ENCODE data around the gene OR3A3. TPM values are rescaled to one million over a fixed set of nuclear protein-coding genes. Genes with fewer than 3 reads are reported as not detected.
A peak's percentile ranks its signal among the peaks of the same experiment; 100 is the strongest.

The OR3A3 gene
- total and polyA plus RNA-seq, 2 of the 8 experiments (the other 6 are each of a cell fraction or from before 2014, with no cell fraction given), result not detected

- Histone ChIP-seq H3K56ac (replicated peaks; ENCODE audit: insufficient read length, low read depth, low read length) (no peak within 1 kb of the TSS), H2AFZ (ENCODE audit: low read length) (0 out of 2 replicates have a peak within 1 kb of the TSS, but pooled peaks have one; percentile 49), H4K91ac (replicated peaks; ENCODE audit: insufficient read length, low read length) (peak within 1 kb of the TSS; percentile 70), H3K4me1 (replicated peaks in 1 of 4; ENCODE audit: control insufficient read depth in 3 of 4, insufficient read depth in 4 of 4, low read length in 3 of 4) (peaks cover 0 to 5% (median 0%) of the 10 kb centered on the region in 4 experiments; a peak in 1 of 7 replicates), H3K4me3 (ENCODE audit: extremely low read depth in 1 of 4, insufficient read depth in 2 of 4, low read depth in 3 of 4, low read length in 4 of 4) (no peak within 1 kb of the TSS), H3K9me3 (ENCODE audit: insufficient read depth in 2 of 2, low read depth in 1 of 2, low read length in 1 of 2) (no peaks in the 10 kb centered on the region), H4K8ac (ENCODE audit: extremely low read depth, insufficient read depth, low read length) (peak within 1 kb of the TSS; percentile 38), H3K23ac (ENCODE audit: insufficient read length) (no peak within 1 kb of the TSS), H3K14ac (ENCODE audit: insufficient read length) (no peak within 1 kb of the TSS), H2BK20ac (ENCODE audit: low read length) (no peak within 1 kb of the TSS), H3K27ac (ENCODE audit: low read depth, low read length) (no peak within 1 kb of the TSS), H3K23me2 (ENCODE audit: low read depth, low read length) (no peaks in the 10 kb centered on the region), H3K4ac (replicated peaks; ENCODE audit: insufficient read length, low read depth, low read length) (no peak within 1 kb of the TSS), H2BK12ac (ENCODE audit: low read depth, low read length) (no peak within 1 kb of the TSS), H4K20me1 (replicated peaks in 1 of 2; ENCODE audit: control insufficient read depth in 1 of 2, insufficient read depth in 2 of 2, low read length in 2 of 2) (no peaks in the 10 kb centered on the region), H3K9ac (replicated peaks in 1 of 4; ENCODE audit: extremely low read depth in 1 of 4, low read depth in 3 of 4, low read length in 3 of 4) (no peak within 1 kb of the TSS), H3K36me3 (ENCODE audit: control insufficient read depth in 2 of 4, insufficient read depth in 4 of 4, low read length in 3 of 4) (no peaks in the 10 kb centered on the region), H3K4me2 (ENCODE audit: insufficient read depth in 1 of 2, low read depth in 2 of 2, low read length in 2 of 2) (no peak within 1 kb of the TSS), H3K79me2 (ENCODE audit: control insufficient read depth in 1 of 2, insufficient read depth in 2 of 2, low read length in 2 of 2) (no peaks in the 10 kb centered on the region), H2AK5ac (ENCODE audit: low read depth, low read length) (no peak within 1 kb of the TSS), H2BK120ac (replicated peaks; ENCODE audit: low read depth, low read length) (no peak within 1 kb of the TSS), H4K5ac (ENCODE audit: insufficient read length, low read depth, low read length) (no peak within 1 kb of the TSS), H3K27me3 (replicated peaks in 1 of 4; ENCODE audit: control insufficient read depth in 3 of 4, extremely low read depth in 1 of 4, insufficient read depth in 3 of 4, low read length in 3 of 4) (no peaks in the 10 kb centered on the region), H3K18ac (ENCODE audit: extremely low read depth, low read length) (no peak within 1 kb of the TSS), H3K79me1 (ENCODE audit: low read depth, low read length) (no peaks in the 10 kb centered on the region), H2BK5ac (ENCODE audit: low read depth, low read length) (0 out of 2 replicates have a peak within 1 kb of the TSS, but pooled peaks have one; percentile 5), H2BK15ac (ENCODE audit: low read length) (no peak within 1 kb of the TSS)
- no peak for FAIRE-seq
- ChIA-PET POLR2A (ENCODE audit: partially characterized antibody) (no interaction called here), CTCF (ENCODE audit: partially characterized antibody) (no interaction called here)
- 93% methylated on average over 35 of the region's 38 CpGs; no CpG with 5 or more reads in 1 of the 2 experiments for WGBS, 2 experiments (ENCODE audit: extremely low coverage in 1 of 2, insufficient coverage in 1 of 2, insufficient read length in 1 of 2, insufficient replicate concordance in 2 of 2, low coverage in 1 of 2, low lambda C conversion rate in 2 of 2, missing lambda C conversion rate in 1 of 2)
- no peak for TF ChIP-seq MAFK (IDR thresholded peaks at IDR 0.05; ENCODE audit: low read depth, low read length)
- TF ChIP-seq FOSL1 (IDR thresholded peaks at IDR 0.05; ENCODE audit: insufficient read depth, low read depth, low read length), result no peak
- TF ChIP-seq SIN3A (conservative IDR thresholded peaks at IDR 0.05 in 1 of 2, IDR thresholded peaks at IDR 0.05 in 1 of 2; ENCODE audit: low read depth in 1 of 2, low read length in 2 of 2), result no peak
- no peak for TF ChIP-seq SAP30 (IDR thresholded peaks at IDR 0.05; ENCODE audit: insufficient read depth, insufficient replicate concordance, low read length)
- no peak for TF ChIP-seq RXRA (IDR thresholded peaks at IDR 0.05; ENCODE audit: insufficient read depth, low read depth, low read length)
- DNase-seq (ENCODE audit: low read depth in 1 of 2, low spot score in 2 of 2), result no peak
Observed at GRCh38 chr17:3471599-3471998, 60.4 kb downstream of the OR3A3 start, which contains the start of gene SPATA22. TSS of gene SPATA22 (minus strand) at chr17:3471819. CDS start at chr17:3469325, 2,494 bp downstream.
